Sigmoid colon (tissue), 7 donors: Measurements from ENCODE around the gene RGSL1. TPM values are rescaled to one million over a fixed set of nuclear protein-coding genes. Genes with fewer than 3 reads are reported as not detected.
"Not testable (repeated sequence)": the region's sequence is repeated elsewhere in the genome, so short reads cannot be mapped to it uniquely, and the experiment has no call there.

ENCODE experiments used
- DNase-seq: peaks from one replicate; pipeline ENCODE4 v3.0.0-alpha.2; 2019
- H3K27ac ChIP-seq, 4 donors: fragments of 200-600 bp; sonication (generic); one replicate each; pipeline ENCODE4 v1.5.1; 2016 to 2019; ENCODE audit warnings: mild to moderate bottlenecking in 1 of 4
- H3K27me3 ChIP-seq, 3 donors: fragments of 200-600 bp; sonication (generic); one replicate each; pipeline ENCODE4 v1.5.1; 2019; ENCODE audit warnings: mild to moderate bottlenecking in 1 of 3
- H3K36me3 ChIP-seq, 4 donors: fragments of 200-600 bp; sonication (generic); one replicate each; pipeline ENCODE4 v1.5.1; 2016 to 2019
- H3K4me1 ChIP-seq, 4 donors: fragments of 200-600 bp; sonication (generic); one replicate each; pipeline ENCODE4 v1.5.1; 2017 to 2019
- H3K4me3 ChIP-seq, 4 donors: fragments of 200-600 bp; sonication (generic); one replicate each; pipeline ENCODE4 v1.5.1; 2017 to 2019; ENCODE audit warnings: mild to moderate bottlenecking in 2 of 4, moderate library complexity in 1 of 4
- H3K9me3 ChIP-seq, 4 donors: fragments of 200-600 bp in 3 of 4; sonication (generic) in 3 of 4; one replicate each; pipeline versions ENCODE4 v1.5.1 to v1.6.1; 2013 to 2019
- EP300 ChIP-seq, 4 donors: sonication (generic); formaldehyde crosslinking; IDR thresholded peaks; one replicate each; pipeline ENCODE4 v1.6.1; 2017; ENCODE audit warnings: antibody characterized with exemption in 4 of 4
- POLR2A ChIP-seq, 2 donors: fragments of 450-650 bp; IDR thresholded peaks; one replicate each; pipeline ENCODE4 v1.6.1; 2016; ENCODE audit warnings: antibody characterized with exemption in 2 of 2, mild to moderate bottlenecking in 2 of 2, moderate library complexity in 2 of 2
- POLR2AphosphoS5 ChIP-seq, 4 donors: sonication (generic); formaldehyde crosslinking; IDR thresholded peaks; one replicate each; pipeline ENCODE4 v1.6.1; 2017; ENCODE audit warnings: antibody characterized with exemption in 4 of 4
- WGBS, 2 donors: extraction: QIAGEN DNeasy Blood & Tissue Kit; methylation state at CpG; one replicate each; pipeline ENCODE4 v1.1.7; 2013; 5-methylcytosine and 5-hydroxymethylcytosine counted together
- intact Hi-C: fragments of 100-400 bp; cut with DNase I; formaldehyde crosslinking; loops from one replicate; pipeline ENCODE4 v1.15.1; 2023
- polyA plus RNA-seq, 3 donors: library from polyadenylated mRNA; stranded (reverse); fragments of 200-250 nt; gene quantifications; one replicate each; pipeline ENCODE4 v1.2.3, GENCODE V29; 2013
- total RNA-seq, 4 donors: library from RNA; depleted of rRNA; stranded (reverse); fragments of >200 nt; gene quantifications; one replicate each; pipeline ENCODE4 v1.1.0, GENCODE V29; 2016
- TF ChIP-seq, protein P1 (sequence below), 4 experiments: fragments of 450-650 bp in 3 of 4; fragments of 200-600 bp in 1 of 4; IDR thresholded peaks; one replicate each; pipeline ENCODE4 v1.5.1; 2016 to 2019; ENCODE audit warnings: antibody characterized with exemption in 4 of 4, mild to moderate bottlenecking in 3 of 4, moderate library complexity in 2 of 4
- donor health status: healthy with polysubstance abuse.
- donor health status: Bipolar disorder and iron deficiency.
- donor health status: healthy.

The RGSL1 gene
- total and polyA plus RNA-seq, 7 donors = not detected

DNA sequence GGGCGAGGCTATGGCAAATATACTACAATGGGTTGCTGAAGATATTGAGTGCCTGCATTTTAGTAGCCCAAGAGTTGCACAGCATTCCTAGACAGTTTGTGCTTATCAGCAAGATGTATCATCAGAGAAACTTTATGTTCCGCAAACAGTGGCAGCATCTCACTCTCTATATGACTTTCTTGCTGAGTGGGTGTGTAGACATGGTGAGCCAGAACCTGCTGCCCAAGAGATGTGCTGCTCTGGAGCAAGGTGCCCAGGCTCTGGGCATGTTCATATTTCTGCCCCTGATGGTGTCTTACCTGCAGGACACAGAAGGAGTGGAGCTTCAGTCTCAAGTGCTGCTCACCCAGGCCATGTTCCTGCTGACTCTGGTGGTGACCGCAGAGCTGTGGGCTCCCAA, 8.2 kb upstream of the RGSL1 start:
- TF ChIP-seq, protein P1, sequence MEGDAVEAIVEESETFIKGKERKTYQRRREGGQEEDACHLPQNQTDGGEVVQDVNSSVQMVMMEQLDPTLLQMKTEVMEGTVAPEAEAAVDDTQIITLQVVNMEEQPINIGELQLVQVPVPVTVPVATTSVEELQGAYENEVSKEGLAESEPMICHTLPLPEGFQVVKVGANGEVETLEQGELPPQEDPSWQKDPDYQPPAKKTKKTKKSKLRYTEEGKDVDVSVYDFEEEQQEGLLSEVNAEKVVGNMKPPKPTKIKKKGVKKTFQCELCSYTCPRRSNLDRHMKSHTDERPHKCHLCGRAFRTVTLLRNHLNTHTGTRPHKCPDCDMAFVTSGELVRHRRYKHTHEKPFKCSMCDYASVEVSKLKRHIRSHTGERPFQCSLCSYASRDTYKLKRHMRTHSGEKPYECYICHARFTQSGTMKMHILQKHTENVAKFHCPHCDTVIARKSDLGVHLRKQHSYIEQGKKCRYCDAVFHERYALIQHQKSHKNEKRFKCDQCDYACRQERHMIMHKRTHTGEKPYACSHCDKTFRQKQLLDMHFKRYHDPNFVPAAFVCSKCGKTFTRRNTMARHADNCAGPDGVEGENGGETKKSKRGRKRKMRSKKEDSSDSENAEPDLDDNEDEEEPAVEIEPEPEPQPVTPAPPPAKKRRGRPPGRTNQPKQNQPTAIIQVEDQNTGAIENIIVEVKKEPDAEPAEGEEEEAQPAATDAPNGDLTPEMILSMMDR (IDR thresholded peaks at IDR 0.05) = no peak
- TF ChIP-seq POLR2A (IDR thresholded peaks at IDR 0.05) (no peak), POLR2AphosphoS5 (IDR thresholded peaks at IDR 0.05) (no peak), EP300 (IDR thresholded peaks at IDR 0.05) (no peak)
- Histone ChIP-seq H3K9me3 (no peaks in the 10 kb centered on the region), H3K27ac (no peak overlapping the region), H3K4me1 (peaks cover 0 to 6% (median 0%) of the 10 kb centered on the region in 4 donors), H3K27me3 (no peaks in the 10 kb centered on the region), H3K36me3 (no peaks in the 10 kb centered on the region), H3K4me3 (no peak overlapping the region)
- WGBS, 2 donors = 95 to 97% methylated on average over 3 of the region's 3 CpGs
- intact Hi-C loops = loop anchor here (10.0 kb wide), 1 partner anchor 143 kb away; the partner anchor contains the start of gene RNASEL
- DNase-seq = no peak

DNA sequence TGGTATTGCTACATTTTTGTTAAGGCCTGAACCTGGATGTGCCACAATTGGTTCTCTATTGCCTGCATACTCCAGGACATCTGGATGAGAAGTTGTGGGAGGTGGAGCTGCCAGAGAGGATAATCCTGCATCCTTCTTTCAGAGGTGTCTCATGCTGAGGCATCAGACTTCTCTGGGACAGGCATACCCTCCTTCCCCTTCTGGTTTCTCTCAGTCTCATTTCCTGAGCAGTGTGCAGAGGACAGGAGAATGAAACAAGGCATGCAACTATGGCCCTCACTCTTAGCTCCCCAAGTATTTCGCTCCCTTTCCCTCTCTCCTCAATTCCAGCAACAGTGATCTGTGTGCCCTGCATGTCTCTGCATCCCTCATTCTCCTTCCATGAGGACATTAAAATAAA, 7.6 kb upstream of the RGSL1 start:
- 93 to 98% methylated on average over 1 of the region's 1 CpG for WGBS, 2 donors

GRCh38 chr1:182444497-182444896, 5.4 kb upstream of the RGSL1 start:
- TF ChIP-seq, protein P1 (IDR thresholded peaks at IDR 0.05) = no peak
- no peak for TF ChIP-seq POLR2AphosphoS5 (IDR thresholded peaks at IDR 0.05)
- no peak for TF ChIP-seq EP300 (IDR thresholded peaks at IDR 0.05)
- TF ChIP-seq POLR2A (IDR thresholded peaks at IDR 0.05) = no peak
- H3K9me3 ChIP-seq = no peaks in the 10 kb centered on the region
- H3K4me1 ChIP-seq = peaks cover 0 to 6% (median 0%) of the 10 kb centered on the region in 4 donors
- DNase-seq = no peak
- intact Hi-C loops = loop anchor here (10.0 kb wide), 1 partner anchor 140 kb away; the partner anchor contains the start of gene RNASEL
- no peak overlapping the region for H3K27ac ChIP-seq
- no peaks in the 10 kb centered on the region for H3K27me3 ChIP-seq
- 80 to 81% methylated on average over 4 of the region's 4 CpGs for WGBS, 2 donors
- no peaks in the 10 kb centered on the region for H3K36me3 ChIP-seq
- H3K4me3 ChIP-seq = no peak overlapping the region

More for the DNA sequence above, 7.6 kb upstream of the RGSL1 start:
- Histone ChIP-seq H3K4me1 (peaks cover 0 to 6% (median 0%) of the 10 kb centered on the region in 4 donors), H3K36me3 (no peaks in the 10 kb centered on the region), H3K27ac (no peak overlapping the region), H3K4me3 (no peak overlapping the region), H3K27me3 (no peaks in the 10 kb centered on the region), H3K9me3 (no peaks in the 10 kb centered on the region)
- DNase-seq = no peak
- TF ChIP-seq POLR2AphosphoS5 (IDR thresholded peaks at IDR 0.05) (no peak), EP300 (IDR thresholded peaks at IDR 0.05) (no peak), POLR2A (IDR thresholded peaks at IDR 0.05) (no peak)
- TF ChIP-seq, protein P1 (IDR thresholded peaks at IDR 0.05) = no peak
- intact Hi-C loops = loop anchor here (10.0 kb wide), 1 partner anchor 142 kb away; the partner anchor contains the start of gene RNASEL

DNA sequence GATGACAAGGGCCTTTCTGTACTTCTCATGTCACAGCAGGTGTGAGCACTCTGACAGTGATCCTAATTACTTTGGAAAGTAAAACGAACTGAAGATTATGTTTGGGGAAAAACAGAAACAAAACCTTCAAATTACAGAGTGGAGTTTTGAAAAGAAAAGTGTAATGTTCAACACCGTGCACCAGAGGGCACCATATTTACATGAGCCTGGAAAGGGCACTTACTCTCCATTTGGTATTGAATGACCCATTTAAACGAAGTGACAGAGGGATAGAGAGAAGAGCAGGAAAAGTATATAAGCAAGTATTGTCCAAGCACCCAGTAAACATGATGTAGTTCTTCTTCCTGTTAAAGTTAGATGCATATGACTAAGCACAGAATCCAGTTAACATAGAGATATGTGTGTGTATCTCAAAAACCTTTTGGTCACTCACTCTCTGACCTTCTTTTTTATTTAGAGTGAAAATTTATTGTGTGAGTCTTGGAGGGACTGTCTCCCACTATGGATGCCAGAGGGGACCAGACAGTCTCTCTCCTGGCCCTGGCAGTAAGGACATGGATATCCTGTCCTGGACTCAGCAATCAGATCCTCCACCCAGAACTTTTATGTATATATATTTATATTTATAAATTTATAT, 3.8 kb upstream of the RGSL1 start:
- Histone ChIP-seq H3K36me3 (no peaks in the 10 kb centered on the region), H3K27me3 (no peaks in the 10 kb centered on the region)
- DNase-seq = no peak

GRCh38 chr1:182447124-182447523, 2.8 kb upstream of the RGSL1 start:
- H3K9me3 ChIP-seq, H3K4me1 ChIP-seq, H3K27me3 ChIP-seq, H3K4me3 ChIP-seq, H3K27ac ChIP-seq, DNase-seq, H3K36me3 ChIP-seq: not testable (repeated sequence)
- WGBS, 2 donors = 97 to 98% methylated on average over 2 of the region's 2 CpGs
- intact Hi-C loops = loop anchor here (5.0 to 10.0 kb wide), 2 partner anchors 138 to 340 kb away; partner anchors contain the start of genes NPL and RNASEL

More for the DNA sequence above, 3.8 kb upstream of the RGSL1 start:
- Histone ChIP-seq H3K4me1 (peaks cover 0 to 6% (median 0%) of the 10 kb centered on the region in 4 donors), H3K4me3 (no peak overlapping the region), H3K9me3 (no peaks in the 10 kb centered on the region), H3K27ac (no peak overlapping the region)
- 1 to 2% methylated on average over 3 of the region's 3 CpGs for WGBS, 2 donors
- TF ChIP-seq POLR2AphosphoS5 (IDR thresholded peaks at IDR 0.05) (no peak), EP300 (IDR thresholded peaks at IDR 0.05) (no peak), POLR2A (IDR thresholded peaks at IDR 0.05) (no peak)
- TF ChIP-seq, protein P1 (IDR thresholded peaks at IDR 0.05) = peak in 3 of 4 experiments; percentile 39 to 58 (median 58)
- intact Hi-C loops = loop anchor here (5.0 to 10.0 kb wide), 2 partner anchors 139 to 341 kb away; partner anchors contain the start of genes NPL and RNASEL
